Spinal cord (tissue), 4 donors: Measurements from ENCODE around the gene SLC25A17. TPM values are rescaled to one million over a fixed set of nuclear protein-coding genes. Genes with fewer than 3 reads are reported as not detected.

Source experiments
- polyA plus RNA-seq, 2 donors: library from polyadenylated mRNA; unstranded; fragments of 120-200 nt; gene quantifications; one replicate each; pipeline ENCODE4 v1.2.1, GENCODE V29; 2013; ENCODE audit not compliant: insufficient read length in 2 of 2
- small RNA-seq: library from RNA; depleted of rRNA; stranded (forward); fragments of <200 nt; gene quantifications from one replicate; pipeline ENCODE3, GENCODE V24; 2014; ENCODE audit warnings: low replicate concordance
- total RNA-seq, 2 donors: library from RNA; depleted of rRNA in 1 of 2; stranded (reverse); fragments of 120-200 nt in 1 of 2; fragments of >200 nt in 1 of 2; gene quantifications; one replicate each; pipeline versions ENCODE4 v1.2.3 to v1.2.4, GENCODE V29; 2013 to 2014

SLC25A17 gene
- total and polyA plus RNA-seq, 4 donors, result 27.4 to 43.2 (median 34.6) TPM

Small RNAs within 50 kb of the gene (small RNA-seq; reads per million reads assigned to genes)
- not detected for gene JTBP1
- 0.12 reads per million for gene MIR4766

Other genes with a start within 250 kb of the SLC25A17 start
- gene MRTFA, start 182.6 kb downstream of the SLC25A17 start, total RNA-seq, result 10 to 100 TPM; 19.2 to 28.7 TPM
- gene MRTFA, start 182.6 kb downstream of the SLC25A17 start, polyA plus RNA-seq, result 10 to 100 TPM; 39.2 to 42.0 TPM
- gene MCHR1, start 139.9 kb downstream of the SLC25A17 start, total RNA-seq, result 1 to 10 TPM; 2.4 to 5.0 TPM
- 1 to 10 TPM; 6.8 to 7.3 TPM for gene MCHR1, start 139.9 kb downstream of the SLC25A17 start, polyA plus RNA-seq
- 100 to 1,000 TPM; 194 to 407 TPM for gene ST13, start 37.3 kb upstream of the SLC25A17 start, total RNA-seq
- gene ST13, start 37.3 kb upstream of the SLC25A17 start, polyA plus RNA-seq, result 100 to 1,000 TPM; 289 to 373 TPM
- 10 to 100 TPM in 1 of 2 donors, 1 to 10 TPM in 1; 9.5 to 12.6 TPM for gene XPNPEP3, start 37.8 kb upstream of the SLC25A17 start, total RNA-seq
- 10 to 100 TPM in 1 of 2 donors, 1 to 10 TPM in 1; 9.2 to 11.6 TPM for gene XPNPEP3, start 37.8 kb upstream of the SLC25A17 start, polyA plus RNA-seq
- gene DNAJB7, start 42.8 kb upstream of the SLC25A17 start, total RNA-seq, result not detected
- gene DNAJB7, start 42.8 kb upstream of the SLC25A17 start, polyA plus RNA-seq, result 1 to 10 TPM in 1 of 2 donors, under 1 TPM in 1; 0.97 to 1.2 TPM
- gene RBX1, start 132.0 kb upstream of the SLC25A17 start, total RNA-seq, result 10 to 100 TPM; 61.3 to 67.6 TPM
- 100 to 1,000 TPM in 1 of 2 donors, 10 to 100 TPM in 1; 95.2 to 100 TPM for gene RBX1, start 132.0 kb upstream of the SLC25A17 start, polyA plus RNA-seq